Trophoblast cell (in vitro differentiated cells and primary cell): ENCODE results near the gene ALK.
A peak's percentile ranks its signal among the peaks of the same experiment; 100 is the strongest.

Experiments
- DNase-seq, 2 donors: peaks; one replicate each; pipeline ENCODE4 v3.0.0-alpha.2; 2016
- H2AFZ ChIP-seq: 2 replicates; pipeline ENCODE4 v1.6.1; 2013; ENCODE audit warnings: low read length, moderate library complexity, mild to moderate bottlenecking; ENCODE audit not compliant: insufficient read depth, poor library complexity
- H2AK5ac ChIP-seq: 2 replicates; pipeline ENCODE4 v1.6.1; 2013; ENCODE audit warnings: mild to moderate bottlenecking, low read length
- H2BK120ac ChIP-seq: 2 replicates; pipeline ENCODE4 v1.6.1; 2013; ENCODE audit warnings: low read length, mild to moderate bottlenecking, moderate library complexity; ENCODE audit not compliant: insufficient read depth, poor library complexity
- H2BK12ac ChIP-seq: 2 replicates; pipeline ENCODE4 v1.6.1; 2013; ENCODE audit warnings: mild to moderate bottlenecking, low read length, moderate library complexity
- H2BK5ac ChIP-seq: 2 replicates; pipeline ENCODE4 v1.6.1; 2013; ENCODE audit warnings: low read length, low read depth, moderate library complexity, mild to moderate bottlenecking; ENCODE audit not compliant: poor library complexity
- H3K14ac ChIP-seq: 2 replicates; pipeline ENCODE4 v1.6.1; 2013; ENCODE audit warnings: mild to moderate bottlenecking, low read length
- H3K18ac ChIP-seq: 2 replicates; pipeline ENCODE4 v1.6.1; 2013; ENCODE audit warnings: mild to moderate bottlenecking, low read length
- H3K23ac ChIP-seq: 2 replicates; pipeline ENCODE4 v1.6.1; 2013; ENCODE audit warnings: low read length
- H3K27ac ChIP-seq: 2 replicates; pipeline ENCODE4 v1.5.1; 2013; ENCODE audit warnings: low read depth, mild to moderate bottlenecking, inconsistent platforms, low read length, moderate library complexity
- H3K27me3 ChIP-seq: 2 replicates; pipeline ENCODE4 v1.6.1; 2013; ENCODE audit warnings: inconsistent platforms, mild to moderate bottlenecking, low read length, moderate library complexity; ENCODE audit not compliant: insufficient read depth
- H3K36me3 ChIP-seq, 2 experiments: 1 replicate in 1 of 2; 2 replicates in 1 of 2; pipeline ENCODE4 v1.6.1; 2013; ENCODE audit warnings: low read length in 2 of 2, mild to moderate bottlenecking in 2 of 2, moderate library complexity in 1 of 2; ENCODE audit not compliant: insufficient read depth in 2 of 2, control insufficient read depth in 1 of 2
- H3K4ac ChIP-seq: 2 replicates; pipeline ENCODE4 v1.6.1; 2013; ENCODE audit warnings: low read depth, mild to moderate bottlenecking, low read length, moderate library complexity
- H3K4me1 ChIP-seq, 2 experiments: 1 replicate in 1 of 2; 2 replicates in 1 of 2; pipeline ENCODE4 v1.6.1; 2013; ENCODE audit warnings: low read length in 2 of 2, mild to moderate bottlenecking in 2 of 2, moderate library complexity in 1 of 2; ENCODE audit not compliant: insufficient read depth in 2 of 2, control insufficient read depth in 1 of 2
- H3K4me2 ChIP-seq: 2 replicates; pipeline ENCODE4 v1.6.1; 2013; ENCODE audit warnings: inconsistent platforms, mild to moderate bottlenecking, low read length, moderate library complexity
- H3K4me3 ChIP-seq: 2 replicates; pipeline ENCODE4 v1.5.1; 2013; ENCODE audit warnings: mild to moderate bottlenecking, low read depth, low read length, inconsistent platforms
- H3K79me1 ChIP-seq: one replicate; pipeline ENCODE4 v1.6.1; 2013; ENCODE audit warnings: low read length
- H3K79me2 ChIP-seq: 2 replicates; pipeline ENCODE4 v1.6.1; 2013; ENCODE audit warnings: low read length, mild to moderate bottlenecking; ENCODE audit not compliant: control insufficient read depth, insufficient read depth, poor library complexity
- H3K9ac ChIP-seq: 2 replicates; pipeline ENCODE4 v1.6.1; 2013; ENCODE audit warnings: mild to moderate bottlenecking, low read length
- H3K9me3 ChIP-seq: 2 replicates; pipeline ENCODE4 v1.6.1; 2013; ENCODE audit warnings: low read depth, mild to moderate bottlenecking, control low read depth, inconsistent platforms, low read length; ENCODE audit not compliant: insufficient read depth
- H4K12ac ChIP-seq: 2 replicates; pipeline ENCODE4 v1.6.1; 2013; ENCODE audit warnings: low read depth, mild to moderate bottlenecking, low read length, moderate library complexity
- H4K8ac ChIP-seq: 2 replicates; pipeline ENCODE4 v1.6.1; 2013; ENCODE audit warnings: low read depth, mild to moderate bottlenecking, low read length, moderate library complexity
- H4K91ac ChIP-seq: one replicate; pipeline ENCODE4 v1.6.1; 2013; ENCODE audit warnings: low read depth, mild to moderate bottlenecking, low read length, moderate library complexity
- WGBS: extraction: QIAGEN DNeasy Blood & Tissue Kit; methylation state at CpG from one replicate; pipeline ENCODE4 v1.1.7; 2013; ENCODE audit warnings: missing lambda C conversion rate; ENCODE audit not compliant: insufficient read length, insufficient coverage; ENCODE audit errors: extremely low coverage; 5-methylcytosine and 5-hydroxymethylcytosine counted together

ALK gene

GRCh38 chr2:29810956-29811355, 110.4 kb downstream of the ALK start:
- Histone ChIP-seq H3K23ac (no peak overlapping the region), H2BK120ac (no peak overlapping the region), H3K4me1 (peaks cover 0 to 2% of the 10 kb centered on the region in 2 experiments), H4K91ac (no peak overlapping the region), H3K36me3 (no peaks in the 10 kb centered on the region), H3K4ac (no peak overlapping the region), H3K27ac (no peak overlapping the region), H3K27me3 (no peaks in the 10 kb centered on the region), H2BK12ac (no peak overlapping the region), H2AK5ac (no peak overlapping the region), H3K4me3 (no peak overlapping the region), H3K4me2 (no peak overlapping the region), H3K9me3 (no peaks in the 10 kb centered on the region), H3K9ac (no peak overlapping the region), H3K18ac (no peak overlapping the region), H4K12ac (no peak overlapping the region), H3K14ac (no peak overlapping the region), H2BK5ac (no peak overlapping the region), H4K8ac (no peak overlapping the region), H3K79me2 (no peaks in the 10 kb centered on the region), H3K79me1 (no peaks in the 10 kb centered on the region), H2AFZ (no peak overlapping the region)
- DNase-seq, result peak; percentile 43 to 89
- WGBS, result no CpG with 5 or more reads among the region's 5 CpGs

GRCh38 chr2:29808321-29808720, 113.1 kb downstream of the ALK start:
- no peak overlapping the region for H2BK5ac ChIP-seq
- H2BK12ac ChIP-seq, result no peak overlapping the region
- H3K9me3 ChIP-seq, result no peaks in the 10 kb centered on the region
- no peak overlapping the region for H3K4me3 ChIP-seq
- H3K18ac ChIP-seq, result no peak overlapping the region
- no peak overlapping the region for H4K12ac ChIP-seq
- no peak overlapping the region for H3K14ac ChIP-seq
- no peak overlapping the region for H3K23ac ChIP-seq
- no peaks in the 10 kb centered on the region for H3K27me3 ChIP-seq
- no peaks in the 10 kb centered on the region for H3K79me1 ChIP-seq
- H3K79me2 ChIP-seq, result no peaks in the 10 kb centered on the region
- H3K27ac ChIP-seq, result no peak overlapping the region
- H4K8ac ChIP-seq, result no peak overlapping the region
- H4K91ac ChIP-seq, result no peak overlapping the region
- peaks cover 0 to 2% of the 10 kb centered on the region in 2 experiments for H3K4me1 ChIP-seq
- H2AFZ ChIP-seq, result no peak overlapping the region
- no peak overlapping the region for H3K9ac ChIP-seq
- no peak overlapping the region for H3K4ac ChIP-seq
- H3K4me2 ChIP-seq, result no peak overlapping the region
- no peak for DNase-seq
- no peaks in the 10 kb centered on the region for H3K36me3 ChIP-seq
- H2BK120ac ChIP-seq, result no peak overlapping the region
- H2AK5ac ChIP-seq, result no peak overlapping the region
- WGBS, result no CpG with 5 or more reads among the region's 4 CpGs

- no peak overlapping the region for H2AK5ac ChIP-seq
- H4K8ac ChIP-seq, result no peak overlapping the region
- H3K4me1 ChIP-seq, result peaks cover 0 to 2% of the 10 kb centered on the region in 2 experiments
- H3K4me2 ChIP-seq, result no peak overlapping the region
- H3K27ac ChIP-seq, result no peak overlapping the region
- H2BK12ac ChIP-seq, result no peak overlapping the region
- H2AFZ ChIP-seq, result no peak overlapping the region
- H3K9ac ChIP-seq, result no peak overlapping the region
- no peak overlapping the region for H3K14ac ChIP-seq
- no peaks in the 10 kb centered on the region for H3K36me3 ChIP-seq
- no peak overlapping the region for H4K91ac ChIP-seq
- H2BK120ac ChIP-seq, result no peak overlapping the region
- DNase-seq, result no peak
- no peaks in the 10 kb centered on the region for H3K79me2 ChIP-seq
- no peak overlapping the region for H3K4me3 ChIP-seq
- H2BK5ac ChIP-seq, result no peak overlapping the region
- H3K23ac ChIP-seq, result no peak overlapping the region
- no peak overlapping the region for H3K4ac ChIP-seq
- H3K27me3 ChIP-seq, result no peaks in the 10 kb centered on the region
- no peaks in the 10 kb centered on the region for H3K79me1 ChIP-seq
- H3K9me3 ChIP-seq, result no peaks in the 10 kb centered on the region
- no peak overlapping the region for H3K18ac ChIP-seq
- no CpG with 5 or more reads among the region's 4 CpGs for WGBS
- H4K12ac ChIP-seq, result no peak overlapping the region
Measured at GRCh38 chr2:29807082-29807481, 114.3 kb downstream of the ALK start.

- H3K23ac ChIP-seq, result peak overlapping the region; percentile 22
- H3K79me2 ChIP-seq, result no peaks in the 10 kb centered on the region
- H3K4me2 ChIP-seq, result no peak overlapping the region
- no peak overlapping the region for H3K4ac ChIP-seq
- no peak overlapping the region for H4K12ac ChIP-seq
- H2BK120ac ChIP-seq, result no peak overlapping the region
- H3K9ac ChIP-seq, result no peak overlapping the region
- H3K79me1 ChIP-seq, result no peaks in the 10 kb centered on the region
- no peaks in the 10 kb centered on the region for H3K9me3 ChIP-seq
- H2AK5ac ChIP-seq, result no peak overlapping the region
- no peaks in the 10 kb centered on the region for H3K36me3 ChIP-seq
- no peak overlapping the region for H3K14ac ChIP-seq
- no peak for DNase-seq
- H2BK12ac ChIP-seq, result no peak overlapping the region
- no peak overlapping the region for H4K91ac ChIP-seq
- H2BK5ac ChIP-seq, result no peak overlapping the region
- H3K27ac ChIP-seq, result no peak overlapping the region
- no peak overlapping the region for H3K4me3 ChIP-seq
- no peak overlapping the region for H2AFZ ChIP-seq
- H3K27me3 ChIP-seq, result no peaks in the 10 kb centered on the region
- no peak overlapping the region for H4K8ac ChIP-seq
- WGBS, result no CpG with 5 or more reads among the region's 5 CpGs
- H3K18ac ChIP-seq, result no peak overlapping the region
- peaks cover 0 to 2% of the 10 kb centered on the region in 2 experiments for H3K4me1 ChIP-seq
Measured at GRCh38 chr2:29806461-29806860, 114.9 kb downstream of the ALK start.
